T-cell (primary cell): ENCODE results near the gene ELMOD1. TPM values are rescaled to one million over a fixed set of nuclear protein-coding genes. Genes with fewer than 3 reads are reported as not detected.

Experiments used
- ATAC-seq, 4 experiments: fragments of 200-7000 bp in 3 of 4; fragments of 150-1000 bp in 1 of 4; cut with Tn5 transposase; replicated peaks in 1 of 4; 1 replicate in 3 of 4; 2 replicates in 1 of 4; pipeline ENCODE4 v1.10.0; 2021; ENCODE audit warnings: moderate library complexity in 3 of 4, mild to moderate bottlenecking in 2 of 4, moderate number of reproducible peaks in 1 of 4
- CTCF ChIA-PET, 2 donors: fragments of 300-600 bp; sonication (Branson Sonifier 250); formaldehyde crosslinking; loops; one replicate each; lab custom pipeline; 2022; ENCODE audit warnings: antibody characterized with exemption in 2 of 2; lab: Charles Lee
- POLR2A ChIA-PET, 2 donors: fragments of 300-600 bp; sonication (Branson Sonifier 250); formaldehyde crosslinking; loops; one replicate each; lab custom pipeline; 2022; ENCODE audit warnings: antibody characterized with exemption in 2 of 2; lab: Charles Lee
- DNase-seq, 35 experiments: peaks; one replicate each; pipeline versions ENCODE4 v3.0.0 to v3.0.0-alpha.2; 2013 to 2023
- H3K27ac ChIP-seq: one replicate; pipeline ENCODE4 v1.5.1; 2013; ENCODE audit warnings: low read length
- H3K27me3 ChIP-seq, 2 experiments: replicated peaks in 1 of 2; 1 replicate in 1 of 2; 2 replicates in 1 of 2; pipeline versions ENCODE4 v1.6.1 to v1.7.0; 2013; ENCODE audit warnings: low read length in 1 of 2, mixed read lengths in 1 of 2; ENCODE audit not compliant: control insufficient read depth in 2 of 2, insufficient read depth in 2 of 2; ENCODE audit errors: extremely low read depth in 1 of 2
- H3K36me3 ChIP-seq, 2 donors: 1 replicate in 1 of 2; 2 replicates in 1 of 2; pipeline versions ENCODE4 v1.6.1 to v1.7.0; 2013; ENCODE audit warnings: low read length in 1 of 2; ENCODE audit not compliant: control insufficient read depth in 2 of 2, insufficient read depth in 1 of 2; ENCODE audit errors: extremely low read depth in 1 of 2
- H3K4me1 ChIP-seq, 2 experiments: 1 replicate in 1 of 2; 2 replicates in 1 of 2; pipeline versions ENCODE4 v1.6.1 to v1.7.0; 2013; ENCODE audit warnings: low read length in 2 of 2, mixed read lengths in 1 of 2; ENCODE audit not compliant: insufficient read depth in 2 of 2, control insufficient read depth in 1 of 2; ENCODE audit errors: extremely low read depth in 1 of 2
- H3K4me3 ChIP-seq, 2 donors: 1 replicate in 1 of 2; 2 replicates in 1 of 2; pipeline versions ENCODE4 v1.5.1 to v1.7.0; 2013; ENCODE audit warnings: mild to moderate bottlenecking in 2 of 2, low read length in 1 of 2, moderate library complexity in 1 of 2; ENCODE audit not compliant: control insufficient read depth in 1 of 2; ENCODE audit errors: extremely low read depth in 1 of 2
- H3K9me3 ChIP-seq: 2 replicates; pipeline ENCODE4 v1.7.0; 2013
- H3K27ac Mint-ChIP-seq, 2 donors: one replicate each; pipeline ENCODE4 v1.8.0; 2020 to 2021; ENCODE audit warnings: mild to moderate bottlenecking in 2 of 2, mixed read lengths in 2 of 2
- H3K27me3 Mint-ChIP-seq, 2 donors: one replicate each; pipeline ENCODE4 v1.8.0; 2021 to 2022; ENCODE audit warnings: mixed read lengths in 2 of 2
- H3K36me3 Mint-ChIP-seq: one replicate; pipeline ENCODE4 v1.8.0; 2021; ENCODE audit warnings: mixed read lengths
- H3K4me1 Mint-ChIP-seq, 3 donors: one replicate each; pipeline ENCODE4 v1.8.0; 2020 to 2022; ENCODE audit warnings: mixed read lengths in 3 of 3, mild to moderate bottlenecking in 1 of 3
- H3K4me3 Mint-ChIP-seq, 3 donors: one replicate each; pipeline ENCODE4 v1.8.0; 2020 to 2022; ENCODE audit warnings: mild to moderate bottlenecking in 3 of 3, mixed read lengths in 3 of 3, moderate library complexity in 3 of 3
- H3K9me3 Mint-ChIP-seq, 3 donors: one replicate each; pipeline ENCODE4 v1.8.0; 2020 to 2022; ENCODE audit warnings: mixed read lengths in 3 of 3
- WGBS: methylation state at CpG from one replicate; pipeline ENCODE4 v1.1.5; 2013; ENCODE audit warnings: missing lambda C conversion rate; ENCODE audit not compliant: insufficient coverage; 5-methylcytosine and 5-hydroxymethylcytosine counted together
- total RNA-seq, 35 experiments: library from RNA in 6 of 35; stranded (reverse) in 6 of 35; fragments of 120-200 nt in 1 of 35; gene quantifications; one replicate each; pipeline versions ENCODE4 v1.2.1 to v1.2.4 and lab custom pipeline; 2013 to 2026

Gene ELMOD1
- total RNA-seq, 5 donors from 2014 or later (not counting 1 experiment from before 2014, with no cell fraction given): not detected

DNA sequence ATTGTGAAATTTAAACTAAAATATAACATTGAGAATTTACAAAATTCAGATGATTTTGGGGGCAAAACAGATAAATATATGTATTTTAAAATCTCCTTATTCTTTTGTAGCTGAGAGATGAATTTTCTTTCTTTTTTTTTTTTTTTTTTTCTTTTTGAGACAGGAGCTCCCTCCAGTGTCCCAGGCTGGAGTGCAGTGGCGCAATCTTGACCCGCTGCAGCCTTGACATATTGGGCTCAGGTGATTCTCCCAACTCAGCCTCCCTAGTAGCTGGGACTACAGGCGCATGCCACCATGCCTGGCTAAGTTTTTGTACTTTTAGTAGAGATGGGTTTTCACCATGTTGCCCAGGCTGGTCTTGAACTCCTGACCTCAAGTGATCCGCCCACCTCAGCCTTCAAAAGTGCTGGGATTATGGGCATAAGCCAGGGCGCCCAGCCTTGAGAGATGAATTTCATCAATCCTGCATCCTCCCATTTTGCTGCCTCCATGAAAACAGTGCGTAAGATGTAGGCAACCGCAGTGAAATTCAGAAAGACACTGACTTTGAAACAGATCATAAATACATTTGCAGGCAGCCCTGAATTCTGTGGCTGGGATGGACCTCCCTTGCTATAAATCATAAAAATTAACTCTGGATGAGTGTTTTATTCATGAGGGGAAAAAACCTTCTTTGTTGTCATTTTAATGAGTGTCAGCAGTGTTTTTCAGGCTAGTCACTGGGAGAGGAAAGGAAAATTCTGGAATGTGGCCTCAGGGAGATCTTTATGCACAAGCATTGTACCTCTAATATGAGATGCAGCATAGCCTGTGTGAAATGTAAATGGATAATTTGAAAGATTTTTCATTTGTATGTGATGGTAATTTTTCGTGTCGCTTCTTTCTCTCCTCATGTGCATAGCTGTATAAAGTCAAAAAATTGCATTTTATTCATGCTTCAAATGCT, 14.4 kb downstream of the ELMOD1 start:
- Histone ChIP-seq H3K9me3 (no peaks in the 10 kb centered on the region), H3K4me1 (no peaks in the 10 kb centered on the region), H3K36me3 (no peaks in the 10 kb centered on the region), H3K4me3 (no peak overlapping the region), H3K27ac (no peak overlapping the region), H3K27me3 (peaks cover 6 to 21% of the 10 kb centered on the region in 2 experiments)
- Mint-ChIP-seq H3K4me3 (no peak overlapping the region), H3K4me1 (no peaks in the 10 kb centered on the region), H3K36me3 (no peaks in the 10 kb centered on the region), H3K9me3 (no peaks in the 10 kb centered on the region), H3K27ac (no peak overlapping the region), H3K27me3 (peaks cover 55 to 65% of the 10 kb centered on the region in 2 donors)
- no peak for DNase-seq
- ChIA-PET CTCF (interaction anchor here in 1 of 2 donors (0.6 kb wide), 1 partner anchor 834 kb away, joined by 5 read pairs; no protein-coding TSS in a partner anchor), POLR2A (interaction anchor here in 1 of 2 donors (0.6 kb wide), 1 partner anchor 119 kb away, joined by 6 read pairs; no protein-coding TSS in a partner anchor)
- no peak for ATAC-seq
- 80% methylated on average over 2 of the region's 9 CpGs for WGBS

DNA sequence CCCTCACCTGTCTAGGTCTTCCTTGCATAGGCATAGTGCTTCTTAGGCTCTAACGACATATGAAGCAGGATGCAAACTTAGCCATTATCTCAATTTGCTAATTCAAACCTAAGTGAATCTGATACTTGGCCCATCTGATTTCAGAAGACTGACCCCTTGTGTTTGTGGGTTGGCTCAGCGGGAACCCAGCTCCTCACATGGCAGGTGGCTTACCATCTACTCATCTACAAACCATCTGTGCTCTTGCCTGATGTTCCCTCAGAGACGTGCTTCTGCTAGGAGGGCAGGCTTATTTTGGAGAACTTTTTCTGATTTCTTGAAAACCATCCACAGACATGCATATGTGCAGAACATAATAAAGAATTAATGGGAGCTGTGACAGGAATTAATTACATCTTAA, 15.2 kb downstream of the ELMOD1 start:
- no CpG with 5 or more reads among the region's 3 CpGs for WGBS
- CTCF ChIA-PET: interaction anchor here in 1 of 2 donors (1.0 kb wide), 1 partner anchor 44 kb away, joined by 3 read pairs; no protein-coding TSS in a partner anchor
- Histone ChIP-seq H3K4me1 (no peaks in the 10 kb centered on the region), H3K9me3 (no peaks in the 10 kb centered on the region), H3K27ac (no peak overlapping the region), H3K4me3 (no peak overlapping the region), H3K27me3 (peaks cover 6 to 21% of the 10 kb centered on the region in 2 experiments), H3K36me3 (no peaks in the 10 kb centered on the region)
- H3K4me3 Mint-ChIP-seq: no peak overlapping the region
- ATAC-seq (no peak), DNase-seq (peak in 1 of 35 experiments; percentile 5)
- no peaks in the 10 kb centered on the region for H3K9me3 Mint-ChIP-seq
- no peaks in the 10 kb centered on the region for H3K4me1 Mint-ChIP-seq
- no peak overlapping the region for H3K27ac Mint-ChIP-seq
- H3K27me3 Mint-ChIP-seq: peaks cover 52 to 65% of the 10 kb centered on the region in 2 donors
- no peaks in the 10 kb centered on the region for H3K36me3 Mint-ChIP-seq
- POLR2A ChIA-PET: no interaction called here

DNA sequence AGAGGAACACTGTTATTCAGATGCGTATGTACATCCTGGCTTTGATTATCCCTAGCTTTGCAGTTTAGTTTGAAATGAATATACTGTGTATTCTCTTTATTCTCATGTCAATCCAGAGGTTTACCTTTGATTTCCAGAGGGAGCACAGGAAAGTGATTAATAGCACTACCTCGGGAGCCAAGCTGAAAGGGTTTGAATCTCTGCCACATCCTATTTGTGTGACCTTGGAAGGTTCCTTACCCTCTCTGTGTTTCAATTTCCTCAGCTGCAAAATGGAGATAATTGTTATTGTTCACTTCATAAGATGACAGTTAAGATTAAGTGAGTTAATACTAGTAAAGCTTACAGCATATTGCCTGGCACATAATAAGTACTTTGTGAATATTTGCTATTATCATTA, 17.9 kb downstream of the ELMOD1 start:
- ChIA-PET POLR2A (no interaction called here), CTCF (interaction anchor here in 1 of 2 donors (0.6 kb wide), 1 partner anchor 38 kb away, joined by 3 read pairs; no protein-coding TSS in a partner anchor)
- Histone ChIP-seq H3K9me3 (no peaks in the 10 kb centered on the region), H3K4me1 (no peaks in the 10 kb centered on the region), H3K4me3 (no peak overlapping the region), H3K36me3 (no peaks in the 10 kb centered on the region), H3K27ac (no peak overlapping the region), H3K27me3 (peaks cover 4 to 17% of the 10 kb centered on the region in 2 experiments)
- DNase-seq: no peak
- Mint-ChIP-seq H3K27me3 (peaks cover 40 to 52% of the 10 kb centered on the region in 2 donors), H3K36me3 (no peaks in the 10 kb centered on the region), H3K9me3 (no peaks in the 10 kb centered on the region), H3K4me1 (no peaks in the 10 kb centered on the region), H3K4me3 (no peak overlapping the region), H3K27ac (no peak overlapping the region)
- WGBS: no CpG with 5 or more reads among the region's 2 CpGs
- no peak for ATAC-seq

DNA sequence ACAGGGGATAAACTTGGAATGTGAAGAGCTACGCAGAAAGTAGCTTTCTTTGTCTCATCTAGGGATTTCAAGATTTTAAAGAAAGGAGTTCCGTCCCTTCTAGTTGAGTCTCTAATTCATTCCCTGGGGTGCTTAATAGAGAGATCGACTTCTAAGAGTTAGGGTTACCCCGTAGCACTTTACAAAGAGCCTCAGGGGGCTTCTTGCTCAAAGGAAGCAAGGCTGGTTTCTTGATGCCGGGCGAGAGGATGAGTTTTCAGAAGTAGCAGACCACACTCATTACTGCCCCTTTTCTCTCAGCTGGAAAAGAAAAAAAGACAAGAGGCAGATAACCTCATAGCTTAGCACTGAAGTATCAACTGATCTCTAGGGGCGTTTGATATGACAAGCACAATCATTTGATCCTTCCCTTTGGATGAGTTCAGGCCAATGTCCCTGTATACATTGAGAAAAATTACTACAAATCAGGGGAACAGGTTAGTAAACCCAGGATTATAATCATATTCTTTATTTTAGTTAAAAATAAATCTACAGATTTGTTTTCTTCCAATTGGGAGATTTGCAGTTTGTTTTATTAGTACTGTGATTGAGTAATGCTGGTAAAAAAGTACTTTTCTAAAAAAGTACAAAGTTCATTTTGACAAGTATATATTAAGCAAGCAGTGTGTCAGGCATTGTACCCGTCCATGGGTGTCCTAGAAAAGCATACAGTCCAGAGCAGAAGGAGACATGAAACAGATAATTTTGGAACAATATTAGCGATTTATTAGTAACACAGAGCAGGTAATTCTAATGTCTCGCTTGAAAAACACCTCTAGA, 18.7 kb downstream of the ELMOD1 start:
- no peaks in the 10 kb centered on the region for H3K4me1 ChIP-seq
- ATAC-seq (no peak), DNase-seq (no peak)
- no peak overlapping the region for H3K27ac ChIP-seq
- H3K36me3 Mint-ChIP-seq: no peaks in the 10 kb centered on the region
- no peaks in the 10 kb centered on the region for H3K4me1 Mint-ChIP-seq
- H3K27me3 ChIP-seq: peaks cover 4 to 17% of the 10 kb centered on the region in 2 experiments
- 80% methylated on average over 1 of the region's 10 CpGs for WGBS
- POLR2A ChIA-PET: no interaction called here
- no peaks in the 10 kb centered on the region for H3K9me3 ChIP-seq
- CTCF ChIA-PET: interaction anchor here in 1 of 2 donors (0.6 kb wide), 1 partner anchor 38 kb away, joined by 3 read pairs; no protein-coding TSS in a partner anchor
- H3K9me3 Mint-ChIP-seq: no peaks in the 10 kb centered on the region
- no peaks in the 10 kb centered on the region for H3K36me3 ChIP-seq
- no peak overlapping the region for H3K27ac Mint-ChIP-seq
- no peak overlapping the region for H3K4me3 ChIP-seq
- H3K4me3 Mint-ChIP-seq: no peak overlapping the region
- H3K27me3 Mint-ChIP-seq: peaks cover 35 to 44% of the 10 kb centered on the region in 2 donors

DNA sequence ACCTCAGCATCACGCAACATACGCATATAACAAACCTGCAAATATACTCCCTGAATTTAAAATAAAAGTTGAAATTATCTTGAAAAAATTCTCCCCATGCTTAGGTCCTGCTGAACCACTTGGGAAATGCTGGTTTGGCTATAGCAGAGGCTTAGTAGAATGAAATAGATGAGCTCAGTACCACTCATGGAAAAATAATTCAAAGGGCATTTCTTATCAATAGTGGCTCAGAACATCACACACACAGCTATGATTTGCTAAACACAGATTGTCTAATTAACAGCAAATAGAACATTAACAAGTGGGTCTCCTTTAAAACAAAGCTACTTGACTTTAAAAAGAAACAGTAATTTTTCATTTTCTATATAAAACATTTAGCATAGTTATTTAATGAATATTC, 21.5 kb downstream of the ELMOD1 start:
- Histone ChIP-seq H3K9me3 (no peaks in the 10 kb centered on the region), H3K4me1 (no peaks in the 10 kb centered on the region), H3K27me3 (peaks cover under 1 to 8% of the 10 kb centered on the region in 2 experiments), H3K36me3 (no peaks in the 10 kb centered on the region), H3K4me3 (no peak overlapping the region), H3K27ac (no peak overlapping the region)
- no CpG with 5 or more reads among the region's 2 CpGs for WGBS
- no peak for DNase-seq
- H3K27ac Mint-ChIP-seq: no peak overlapping the region
- no peak overlapping the region for H3K4me3 Mint-ChIP-seq
- peaks cover 23 to 34% of the 10 kb centered on the region in 2 donors for H3K27me3 Mint-ChIP-seq
- ChIA-PET CTCF (no interaction called here), POLR2A (no interaction called here)
- no peak for ATAC-seq
- H3K9me3 Mint-ChIP-seq: no peaks in the 10 kb centered on the region
- H3K4me1 Mint-ChIP-seq: no peaks in the 10 kb centered on the region
- H3K36me3 Mint-ChIP-seq: no peaks in the 10 kb centered on the region

DNA sequence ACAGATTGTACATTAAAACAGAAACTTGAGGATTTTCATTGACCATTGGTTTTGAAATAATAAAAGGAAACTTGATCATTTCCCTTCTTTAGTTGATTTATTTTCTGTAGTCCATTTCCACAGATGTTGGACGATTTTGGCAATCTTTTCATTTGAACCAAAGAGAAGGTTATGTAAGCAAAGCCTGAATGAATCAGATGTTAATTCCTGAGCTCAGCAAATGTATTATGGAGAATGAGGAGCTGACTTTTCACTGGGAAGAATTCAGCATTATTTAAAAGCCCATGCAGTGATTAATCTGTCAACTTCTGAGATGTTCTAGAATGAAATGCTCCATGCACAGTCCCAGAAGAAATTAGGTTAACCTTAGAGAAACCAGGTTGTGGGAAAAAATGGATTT, 29.0 kb downstream of the ELMOD1 start:
- POLR2A ChIA-PET: no interaction called here

More for the DNA sequence above, 29.0 kb downstream of the ELMOD1 start:
- Mint-ChIP-seq H3K9me3 (no peaks in the 10 kb centered on the region), H3K27me3 (peaks cover 36% of the 10 kb centered on the region in 2 donors), H3K36me3 (no peaks in the 10 kb centered on the region), H3K4me1 (peaks cover 0 to 3% (median 0%) of the 10 kb centered on the region in 3 donors), H3K4me3 (no peak overlapping the region), H3K27ac (no peak overlapping the region)
- CTCF ChIA-PET: interaction anchor here in 1 of 2 donors (1.1 kb wide), 1 partner anchor 10 kb away, joined by 3 read pairs; no protein-coding TSS in a partner anchor
- WGBS: no CpG with 5 or more reads among the region's 1 CpG
- DNase-seq (no peak), ATAC-seq (no peak)
- no peaks in the 10 kb centered on the region for H3K9me3 ChIP-seq
- H3K4me3 ChIP-seq: no peak overlapping the region
- H3K27me3 ChIP-seq: peaks cover 7% of the 10 kb centered on the region in 2 experiments
- H3K4me1 ChIP-seq: no peaks in the 10 kb centered on the region
- no peak overlapping the region for H3K27ac ChIP-seq
- H3K36me3 ChIP-seq: no peaks in the 10 kb centered on the region
